Measurements from ENCODE around the gene CANT1. TPM values are rescaled to one million over a fixed set of nuclear protein-coding genes. Genes with fewer than 3 reads are reported as not detected.

CANT1 gene
- total RNA-seq, 4 donors from 2014 or later, result 24.0 to 34.8 (median 30.3) TPM

DNA sequence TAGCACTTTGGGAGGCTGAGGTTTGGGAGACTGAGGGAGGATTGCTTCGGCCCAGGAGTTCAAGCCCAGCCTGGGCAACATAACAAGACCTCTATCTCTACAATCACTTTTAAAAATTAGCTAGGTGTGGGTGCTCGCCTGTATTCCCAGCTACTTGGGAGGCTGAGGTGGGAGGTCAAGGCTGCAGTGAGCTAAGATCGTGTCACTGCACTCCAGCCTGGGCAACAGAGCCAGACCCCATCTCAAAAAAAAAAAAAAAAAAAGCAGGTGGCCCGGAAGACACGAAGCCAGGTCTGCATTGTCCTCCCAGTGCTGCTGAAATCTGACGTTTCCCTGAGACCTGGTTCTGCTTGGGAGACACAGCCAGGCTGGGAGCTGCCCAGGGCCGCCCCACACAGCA is 65.5 kb downstream of the CANT1 start:
- TF ChIP-seq, protein P1, sequence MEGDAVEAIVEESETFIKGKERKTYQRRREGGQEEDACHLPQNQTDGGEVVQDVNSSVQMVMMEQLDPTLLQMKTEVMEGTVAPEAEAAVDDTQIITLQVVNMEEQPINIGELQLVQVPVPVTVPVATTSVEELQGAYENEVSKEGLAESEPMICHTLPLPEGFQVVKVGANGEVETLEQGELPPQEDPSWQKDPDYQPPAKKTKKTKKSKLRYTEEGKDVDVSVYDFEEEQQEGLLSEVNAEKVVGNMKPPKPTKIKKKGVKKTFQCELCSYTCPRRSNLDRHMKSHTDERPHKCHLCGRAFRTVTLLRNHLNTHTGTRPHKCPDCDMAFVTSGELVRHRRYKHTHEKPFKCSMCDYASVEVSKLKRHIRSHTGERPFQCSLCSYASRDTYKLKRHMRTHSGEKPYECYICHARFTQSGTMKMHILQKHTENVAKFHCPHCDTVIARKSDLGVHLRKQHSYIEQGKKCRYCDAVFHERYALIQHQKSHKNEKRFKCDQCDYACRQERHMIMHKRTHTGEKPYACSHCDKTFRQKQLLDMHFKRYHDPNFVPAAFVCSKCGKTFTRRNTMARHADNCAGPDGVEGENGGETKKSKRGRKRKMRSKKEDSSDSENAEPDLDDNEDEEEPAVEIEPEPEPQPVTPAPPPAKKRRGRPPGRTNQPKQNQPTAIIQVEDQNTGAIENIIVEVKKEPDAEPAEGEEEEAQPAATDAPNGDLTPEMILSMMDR (IDR thresholded peaks at IDR 0.05), result no peak
- ATAC-seq (ENCODE audit: low FRiP score) (no peak), DNase-seq (ENCODE audit: low spot score) (no peak)

Other genes with a start within 250 kb of the CANT1 start
- gene CYTH1, start 227.5 kb downstream of the CANT1 start, total RNA-seq, result 100 to 1,000 TPM in 2 of 4 donors, 10 to 100 TPM in 2; 50.0 to 139 (median 83.7) TPM
- 100 to 1,000 TPM in 2 of 4 donors, 10 to 100 TPM in 2; 32.5 to 162 (median 86.7) TPM for gene USP36, start 168.9 kb downstream of the CANT1 start, total RNA-seq
- 10 to 100 TPM in 1 of 4 donors, 1 to 10 TPM in 3; 2.7 to 11.8 (median 5.5) TPM for gene CEP295NL, start 106.6 kb downstream of the CANT1 start, total RNA-seq
- gene TIMP2, start 84.4 kb downstream of the CANT1 start, total RNA-seq, result 100 to 1,000 TPM; 139 to 161 (median 150) TPM
- gene LGALS3BP, start 29.8 kb downstream of the CANT1 start, total RNA-seq, result 100 to 1,000 TPM; 325 to 516 (median 441) TPM
- 100 to 1,000 TPM; 110 to 438 (median 388) TPM for gene C1QTNF1, start 14.4 kb upstream of the CANT1 start, total RNA-seq
- 10 to 100 TPM; 12.2 to 52.3 (median 22.2) TPM for gene ENGASE, start 65.1 kb upstream of the CANT1 start, total RNA-seq

Data from omental fat pad (tissue), 4 donors.